RKO (cell line): ENCODE measurements around the gene MINDY4.
A peak's percentile ranks its signal among the peaks of the same experiment; 100 is the strongest.

Source experiments
- DNase-seq: peaks from one replicate; pipeline ENCODE4 v3.0.0-alpha.2; 2016; ENCODE audit warnings: low spot score

Gene MINDY4

GRCh38 chr7:30775992-30776391 is 4.8 kb downstream of the MINDY4 start:
- no peak for DNase-seq

- DNase-seq = no peak
Measured at GRCh38 chr7:30776971-30777370, 5.8 kb downstream of the MINDY4 start.

- DNase-seq = no peak
Measured at GRCh38 chr7:30778255-30779025, 7.2 kb downstream of the MINDY4 start.

GRCh38 chr7:30779574-30779973 is 8.4 kb downstream of the MINDY4 start:
- no peak for DNase-seq

- DNase-seq = no peak
Measured at GRCh38 chr7:30780941-30781340, 9.7 kb downstream of the MINDY4 start.

- no peak for DNase-seq
Measured at GRCh38 chr7:30782690-30783089, 11.5 kb downstream of the MINDY4 start.

- DNase-seq = no peak
Measured at GRCh38 chr7:30785786-30786185, 14.6 kb downstream of the MINDY4 start.

- DNase-seq = no peak
Measured at GRCh38 chr7:30787486-30787885, 16.3 kb downstream of the MINDY4 start.

- no peak for DNase-seq
Measured at GRCh38 chr7:30788640-30789333, 17.6 kb downstream of the MINDY4 start.

GRCh38 chr7:30789334-30789711 is 18.1 kb downstream of the MINDY4 start:
- peak; percentile 57 for DNase-seq

GRCh38 chr7:30790356-30790755 is 19.1 kb downstream of the MINDY4 start:
- DNase-seq = no peak

GRCh38 chr7:30791114-30791513 is 19.9 kb downstream of the MINDY4 start:
- no peak for DNase-seq

GRCh38 chr7:30795161-30795948 is 24.1 kb downstream of the MINDY4 start:
- no peak for DNase-seq

- DNase-seq = no peak
Measured at GRCh38 chr7:30796105-30796869, 25.1 kb downstream of the MINDY4 start.

GRCh38 chr7:30797176-30798040 is 26.2 kb downstream of the MINDY4 start:
- no peak for DNase-seq

GRCh38 chr7:30799206-30799975 is 28.2 kb downstream of the MINDY4 start:
- peak; percentile 56 for DNase-seq

- DNase-seq = no peak
Measured at GRCh38 chr7:30799976-30800661, 28.9 kb downstream of the MINDY4 start.

- DNase-seq = peak; percentile 57
Measured at GRCh38 chr7:30800785-30801252, 29.6 kb downstream of the MINDY4 start.

GRCh38 chr7:30802812-30803211 is 31.6 kb downstream of the MINDY4 start:
- DNase-seq = no peak
